ENCODE measurements around the gene CYP26A1. TPM values are rescaled to one million over a fixed set of nuclear protein-coding genes. Genes with fewer than 3 reads are reported as not detected.
"Not testable (repeated sequence)": the region's sequence is repeated elsewhere in the genome, so short reads cannot be mapped to it uniquely, and the experiment has no call there.

Gene CYP26A1
- polyA plus RNA-seq, 1 donor: not detected

DNA sequence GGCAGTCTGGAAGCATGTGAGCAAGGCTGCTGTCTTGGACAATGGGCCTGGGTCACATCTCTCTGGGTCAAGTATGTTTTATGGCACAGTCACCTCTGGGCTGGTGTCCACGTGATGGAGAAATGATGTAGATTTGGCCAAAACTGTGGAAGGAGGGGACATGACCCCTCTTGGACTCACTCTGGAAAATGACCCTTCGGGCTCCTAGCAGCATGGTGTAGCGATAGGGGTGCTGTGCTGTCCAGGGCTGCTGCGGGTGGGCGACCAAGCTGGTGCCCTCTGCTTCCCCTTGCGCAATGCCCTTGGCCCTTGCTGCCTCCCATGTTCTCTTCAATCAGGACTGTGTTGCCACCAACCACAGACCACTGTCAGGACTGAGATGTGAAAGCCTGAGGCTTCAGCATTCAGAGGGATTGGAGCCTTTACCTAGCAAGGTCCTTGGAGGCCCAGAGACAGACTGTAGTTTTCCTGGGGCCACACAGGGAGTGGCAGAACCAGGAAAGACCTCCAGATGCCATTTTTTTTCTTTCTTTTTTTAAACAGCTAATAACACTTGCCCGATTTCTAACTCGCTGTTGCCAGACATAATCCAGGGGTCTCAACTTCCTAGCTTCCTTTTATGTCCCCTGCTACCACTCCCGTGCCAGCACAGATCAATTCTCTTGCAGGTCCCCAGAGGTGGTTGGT lies 6.1 kb downstream of the CYP26A1 start:
- DNase-seq (ENCODE audit: low read depth): no peak

DNA sequence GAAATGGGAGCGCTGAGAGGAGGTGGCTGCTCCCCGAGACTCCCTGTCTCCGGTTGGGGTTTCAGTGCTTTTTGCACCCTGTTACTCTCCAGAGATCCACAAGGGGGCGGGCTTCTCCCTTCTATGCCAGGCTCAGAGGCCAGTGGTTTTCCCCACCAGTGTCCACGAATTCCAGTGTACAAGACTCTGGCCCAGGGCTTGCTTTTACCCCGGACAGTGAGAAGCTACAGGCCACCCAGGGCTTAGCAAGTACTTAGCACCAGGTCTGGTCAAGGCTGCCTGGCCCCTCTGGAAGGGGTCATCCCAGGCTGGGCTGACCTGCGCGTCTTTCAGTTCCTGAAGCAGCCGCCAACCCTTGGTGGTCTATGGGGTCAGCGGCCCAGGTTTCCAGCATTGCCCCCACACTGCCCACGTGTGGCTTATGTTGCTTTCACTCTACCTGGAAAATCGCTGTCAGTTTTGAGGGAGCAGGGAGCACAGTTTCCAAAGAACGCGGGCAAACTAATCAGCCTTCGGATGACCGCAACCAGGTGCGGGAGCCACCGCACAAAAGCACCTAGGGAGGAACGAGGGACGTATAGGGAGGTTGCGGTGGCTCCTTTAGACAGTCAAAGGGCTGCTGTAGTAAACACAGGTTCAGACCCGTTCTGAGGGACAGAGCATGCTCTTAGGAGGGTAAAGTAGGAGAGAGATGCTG lies 6.8 kb downstream of the CYP26A1 start:
- no peak for DNase-seq (ENCODE audit: low read depth)

- no peak for DNase-seq (ENCODE audit: low read depth)
Observed at GRCh38 chr10:93081318-93081717, 7.6 kb downstream of the CYP26A1 start.

DNA sequence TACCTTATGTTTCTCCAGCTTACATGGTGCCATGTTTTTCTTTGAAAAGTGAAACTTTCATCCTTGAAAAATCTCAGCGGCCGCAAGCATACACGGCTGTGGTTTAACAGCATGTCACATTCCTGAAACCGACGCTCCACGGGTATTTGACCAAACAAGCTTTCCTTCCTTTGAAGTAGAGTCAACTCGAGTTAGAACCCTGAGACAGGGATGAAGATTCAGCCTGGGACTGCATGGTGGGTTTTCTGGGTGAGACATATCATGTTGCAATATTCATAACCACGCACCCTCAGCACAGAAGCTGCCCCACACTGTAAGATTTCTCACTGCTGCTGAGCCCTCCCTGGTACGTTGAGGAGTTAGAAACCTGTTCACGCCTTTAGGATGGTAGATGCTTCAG lies 8.1 kb downstream of the CYP26A1 start:
- DNase-seq (ENCODE audit: low read depth): no peak

DNA sequence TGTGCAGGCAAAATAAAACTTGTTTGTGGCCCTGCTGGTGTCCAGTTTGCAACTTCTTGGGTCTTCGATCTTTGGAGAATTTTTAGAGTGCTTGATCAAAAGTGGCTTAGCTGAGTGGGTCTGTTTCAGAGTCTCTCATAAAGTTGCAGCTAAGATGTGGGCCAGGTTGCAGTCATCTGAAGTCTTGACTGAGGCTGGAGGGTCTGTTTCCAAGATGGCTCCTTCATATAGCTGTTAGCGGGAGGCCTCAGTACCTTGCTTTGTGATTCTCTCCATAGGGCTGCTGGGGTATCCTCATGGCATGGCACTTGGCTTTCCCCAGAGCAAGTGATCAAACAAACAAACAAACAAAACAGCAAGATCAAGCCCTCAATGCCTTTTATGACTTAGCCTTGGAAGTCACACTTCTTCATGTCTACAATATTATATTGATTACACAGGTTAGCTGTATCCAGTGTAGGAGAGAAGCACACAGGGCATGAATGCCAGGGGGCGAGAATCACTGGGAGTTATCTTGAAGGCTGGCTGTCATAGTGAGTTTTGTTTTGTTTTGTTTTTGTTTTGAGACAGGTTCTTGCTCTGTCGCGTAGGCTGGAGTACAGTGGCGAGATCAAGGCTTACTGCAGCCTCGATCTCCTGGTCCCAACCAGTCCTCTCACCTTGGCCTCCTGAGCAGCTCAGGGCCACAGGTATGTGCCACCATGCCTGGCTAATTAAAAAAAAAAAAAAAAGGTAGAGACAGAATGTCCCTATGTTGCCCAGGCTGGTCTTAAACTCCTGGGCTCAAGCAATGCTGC lies 10.2 kb downstream of the CYP26A1 start:
- no peak for DNase-seq (ENCODE audit: low read depth)

GRCh38 chr10:93085272-93085859 lies 11.7 kb downstream of the CYP26A1 start:
- DNase-seq (ENCODE audit: low read depth): no peak

- no peak for DNase-seq (ENCODE audit: low read depth)
Observed at GRCh38 chr10:93086289-93086688, 12.6 kb downstream of the CYP26A1 start.

DNA sequence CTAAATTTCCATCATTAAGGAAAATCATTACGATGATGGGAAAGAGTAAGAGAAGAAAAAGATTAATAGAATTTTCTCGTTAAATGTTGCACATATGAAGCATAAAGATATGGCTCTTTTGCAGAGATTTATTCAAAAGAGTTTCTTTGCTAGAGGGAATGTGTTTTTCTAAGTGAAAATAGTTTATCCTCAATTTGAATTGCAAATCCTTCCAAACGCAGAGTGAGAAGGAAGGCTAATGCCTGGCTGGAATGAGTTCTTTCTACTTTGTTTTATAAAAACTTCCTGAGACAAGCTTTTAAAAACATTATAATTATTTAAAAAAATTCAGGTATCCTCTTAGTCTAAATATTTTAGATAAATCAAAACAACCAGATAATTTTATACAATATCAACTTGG lies 14.2 kb downstream of the CYP26A1 start:
- DNase-seq (ENCODE audit: low read depth): no peak

- no peak for DNase-seq (ENCODE audit: low read depth)
Observed at GRCh38 chr10:93088466-93088865, 14.8 kb downstream of the CYP26A1 start.

DNA sequence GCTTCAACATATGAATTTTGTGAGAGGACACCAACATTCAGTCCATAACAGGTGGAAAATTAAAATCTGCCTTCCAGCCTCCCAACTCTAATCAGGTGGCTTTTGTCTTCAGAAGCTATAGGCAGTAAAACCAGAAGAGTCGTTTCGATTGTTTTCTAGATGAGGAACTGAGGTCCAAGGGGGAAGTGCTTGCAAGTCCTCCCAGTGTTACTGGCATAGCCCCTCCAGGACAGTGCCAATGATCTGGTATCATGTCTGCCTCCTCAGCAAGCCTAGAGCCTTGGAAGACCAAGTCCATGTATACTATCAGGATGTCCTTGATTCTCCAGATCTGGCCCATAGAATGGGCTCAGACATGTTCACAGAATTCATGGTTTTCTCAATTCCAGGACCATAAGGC lies 16.9 kb downstream of the CYP26A1 start:
- DNase-seq (ENCODE audit: low read depth): no peak

DNA sequence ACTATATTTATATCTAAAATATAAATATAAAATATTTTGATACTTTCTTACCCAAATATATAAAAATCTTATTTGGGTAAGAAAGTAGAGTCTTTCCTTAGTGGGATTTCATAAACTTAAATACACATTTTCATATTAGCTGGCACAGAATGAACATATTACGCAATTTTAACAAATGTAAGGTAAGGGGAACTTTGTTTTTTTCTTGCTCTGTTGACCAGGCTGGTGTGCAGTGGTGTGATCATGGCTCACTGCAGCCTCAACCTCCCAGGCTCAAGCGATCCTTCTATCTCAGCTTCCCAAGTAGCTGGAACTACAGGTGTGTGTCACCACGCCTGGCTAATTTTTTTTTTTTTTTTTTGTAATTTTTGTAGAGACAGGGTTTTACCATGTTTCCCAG lies 18.3 kb downstream of the CYP26A1 start:
- DNase-seq (ENCODE audit: low read depth): no peak

DNA sequence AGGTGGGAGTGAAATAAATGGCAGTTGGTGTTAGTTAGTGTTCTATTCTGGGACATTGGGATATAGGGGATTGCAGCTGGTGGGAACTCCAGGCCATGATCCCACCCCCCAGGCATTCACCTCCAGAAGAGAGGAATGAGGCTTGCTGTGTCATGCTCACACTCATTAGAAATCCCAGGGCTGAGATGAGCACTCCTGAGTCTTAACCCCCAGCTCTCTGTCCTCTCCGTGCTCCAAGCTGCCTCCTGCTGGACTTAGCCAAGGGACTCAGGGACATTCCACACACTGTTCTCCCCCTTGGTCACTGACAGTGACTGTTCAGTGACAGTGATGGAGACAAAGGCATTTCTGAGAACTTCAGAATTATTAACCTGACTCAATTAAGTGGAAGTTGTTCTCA lies 21.5 kb downstream of the CYP26A1 start:
- no peak for DNase-seq (ENCODE audit: low read depth)

- no peak for DNase-seq (ENCODE audit: low read depth)
Observed at GRCh38 chr10:93096901-93097300, 23.2 kb downstream of the CYP26A1 start.

DNA sequence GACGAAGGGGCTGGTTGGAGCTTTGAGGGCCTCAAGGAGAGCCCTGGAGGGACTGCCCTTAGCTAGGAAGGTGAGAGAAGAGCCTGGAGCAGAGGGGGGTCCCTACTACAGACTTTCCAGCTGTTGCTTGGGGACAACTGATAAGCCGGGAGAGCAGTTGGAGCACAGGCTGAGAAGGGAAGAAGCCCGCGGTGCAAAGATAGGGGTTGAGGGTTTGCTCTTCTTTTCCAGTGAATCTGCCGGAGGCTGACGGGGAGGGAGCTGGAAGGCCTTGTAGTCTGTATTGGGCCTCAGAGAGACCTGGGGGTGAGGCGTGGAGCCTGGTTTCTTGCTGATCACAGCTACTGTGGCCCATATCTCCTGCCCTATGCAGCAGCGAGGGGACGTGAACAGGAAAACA lies 23.7 kb downstream of the CYP26A1 start:
- DNase-seq (ENCODE audit: low read depth): no peak

GRCh38 chr10:93098816-93099215 lies 25.1 kb downstream of the CYP26A1 start:
- DNase-seq (ENCODE audit: low read depth): no peak

GRCh38 chr10:93099670-93100069 lies 26.0 kb downstream of the CYP26A1 start:
- DNase-seq (ENCODE audit: low read depth): no peak

- DNase-seq (ENCODE audit: low read depth): not testable (repeated sequence)
Observed at GRCh38 chr10:93101148-93101547, 27.5 kb downstream of the CYP26A1 start.

- DNase-seq (ENCODE audit: low read depth): no peak
Observed at GRCh38 chr10:93103953-93104352, 30.3 kb downstream of the CYP26A1 start.

DNA sequence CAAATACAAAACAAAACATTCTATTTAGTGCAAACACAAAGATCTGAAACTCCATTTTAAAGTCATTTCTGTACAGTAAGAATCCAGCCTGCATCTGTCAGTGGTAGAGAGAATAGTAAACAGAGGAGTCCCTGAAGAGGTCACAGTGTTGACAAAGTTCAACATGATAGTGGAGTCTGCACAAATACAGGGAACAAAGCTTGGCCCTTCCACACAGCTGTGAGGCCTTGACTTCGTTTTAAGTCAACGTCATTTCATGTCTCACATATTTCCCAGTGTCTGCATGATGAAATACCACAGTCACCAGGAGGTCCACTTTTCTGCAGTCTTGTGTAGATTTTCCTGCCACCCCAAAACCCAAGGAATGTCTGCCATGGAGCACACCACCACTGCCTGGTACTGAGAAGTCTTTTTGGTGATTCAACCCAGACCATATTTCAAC lies 33.0 kb downstream of the CYP26A1 start:
- DNase-seq (ENCODE audit: low read depth): no peak

- DNase-seq (ENCODE audit: low read depth): no peak
Observed at GRCh38 chr10:93110472-93111146, 36.9 kb downstream of the CYP26A1 start.

GRCh38 chr10:93113042-93113441 lies 39.3 kb downstream of the CYP26A1 start:
- no peak for DNase-seq (ENCODE audit: low read depth)
